Measurements from ENCODE around the gene AP2A2.

The AP2A2 gene

GRCh38 chr11:985406-985805 lies 59.7 kb downstream of the AP2A2 start:
- no peak overlapping the region for H2AK5ac ChIP-seq (ENCODE audit: low read length, severe bottlenecking)
- no peak overlapping the region for H3K9ac ChIP-seq (ENCODE audit: low read length)
- no peak overlapping the region for H3K14ac ChIP-seq (ENCODE audit: low read length in 2 of 2)
- no peaks in the 10 kb centered on the region for H3K27me3 ChIP-seq (ENCODE audit: control insufficient read depth in 1 of 2, insufficient read depth in 1 of 2, low read length in 2 of 2)
- peaks cover 51% of the 10 kb centered on the region for H3K79me1 ChIP-seq (replicated peaks; ENCODE audit: low read length, poor library complexity, severe bottlenecking)
- H3K23ac ChIP-seq (ENCODE audit: low read length in 2 of 2) = no peak overlapping the region
- H3K4me3 ChIP-seq (ENCODE audit: insufficient read depth in 1 of 2, low read depth in 1 of 2, low read length in 2 of 2) = no peak overlapping the region
- peaks cover 82 to 84% of the 10 kb centered on the region in 2 experiments for H3K36me3 ChIP-seq (ENCODE audit: control insufficient read depth in 1 of 2, insufficient read depth in 2 of 2, low read depth in 1 of 2, low read length in 2 of 2)
- H3K4me1 ChIP-seq (ENCODE audit: control insufficient read depth, insufficient read depth, low read depth, low read length) = peaks cover 1% of the 10 kb centered on the region
- no peak overlapping the region for H3K4me2 ChIP-seq (ENCODE audit: low read length, poor library complexity, severe bottlenecking)
- no peak overlapping the region for H2BK5ac ChIP-seq (ENCODE audit: low read depth, low read length, poor library complexity, severe bottlenecking)
- no peaks in the 10 kb centered on the region for H3K9me3 ChIP-seq (ENCODE audit: control insufficient read depth, low read length)
- no peak overlapping the region for H4K91ac ChIP-seq (ENCODE audit: low read length)
- no peak overlapping the region for H4K8ac ChIP-seq (ENCODE audit: low read length)
- H3K4ac ChIP-seq (ENCODE audit: low read depth in 1 of 2, low read length in 2 of 2) = no peak overlapping the region
- H2BK120ac ChIP-seq (ENCODE audit: low read depth, low read length) = no peak overlapping the region
- WGBS = 98% methylated on average over 19 of the region's 21 CpGs
- H2AFZ ChIP-seq (ENCODE audit: low read depth, low read length) = no peak overlapping the region
- DNase-seq = no peak
- H2BK12ac ChIP-seq (ENCODE audit: low read length in 2 of 2) = no peak overlapping the region
- no peak overlapping the region for H3K27ac ChIP-seq (ENCODE audit: low read length, poor library complexity, severe bottlenecking)
- no peak overlapping the region for H3K18ac ChIP-seq (ENCODE audit: low read depth in 1 of 2, low read length in 2 of 2)
- no peak overlapping the region for H2BK15ac ChIP-seq (ENCODE audit: low read depth, poor library complexity, severe bottlenecking)

GRCh38 chr11:985848-986247 lies 60.2 kb downstream of the AP2A2 start:
- Histone ChIP-seq H2BK120ac (ENCODE audit: low read depth, low read length) (no peak overlapping the region), H3K23ac (ENCODE audit: low read length in 2 of 2) (no peak overlapping the region), H3K14ac (ENCODE audit: low read length in 2 of 2) (no peak overlapping the region), H3K9ac (ENCODE audit: low read length) (no peak overlapping the region), H4K91ac (ENCODE audit: low read length) (no peak overlapping the region), H3K27me3 (ENCODE audit: control insufficient read depth in 1 of 2, insufficient read depth in 1 of 2, low read length in 2 of 2) (no peaks in the 10 kb centered on the region), H3K4ac (ENCODE audit: low read depth in 1 of 2, low read length in 2 of 2) (no peak overlapping the region), H3K4me2 (ENCODE audit: low read length, poor library complexity, severe bottlenecking) (no peak overlapping the region), H2BK15ac (ENCODE audit: low read depth, poor library complexity, severe bottlenecking) (no peak overlapping the region), H4K8ac (ENCODE audit: low read length) (no peak overlapping the region), H3K4me3 (ENCODE audit: insufficient read depth in 1 of 2, low read depth in 1 of 2, low read length in 2 of 2) (no peak overlapping the region), H3K36me3 (ENCODE audit: control insufficient read depth in 1 of 2, insufficient read depth in 2 of 2, low read depth in 1 of 2, low read length in 2 of 2) (peaks cover 80 to 83% of the 10 kb centered on the region in 2 experiments), H3K79me1 (replicated peaks; ENCODE audit: low read length, poor library complexity, severe bottlenecking) (peaks cover 52% of the 10 kb centered on the region), H2AK5ac (ENCODE audit: low read length, severe bottlenecking) (no peak overlapping the region), H2BK5ac (ENCODE audit: low read depth, low read length, poor library complexity, severe bottlenecking) (no peak overlapping the region), H3K4me1 (ENCODE audit: control insufficient read depth, insufficient read depth, low read depth, low read length) (peaks cover 1% of the 10 kb centered on the region), H2BK12ac (ENCODE audit: low read length in 2 of 2) (no peak overlapping the region), H3K18ac (ENCODE audit: low read depth in 1 of 2, low read length in 2 of 2) (no peak overlapping the region), H2AFZ (ENCODE audit: low read depth, low read length) (no peak overlapping the region), H3K9me3 (ENCODE audit: control insufficient read depth, low read length) (no peaks in the 10 kb centered on the region), H3K27ac (ENCODE audit: low read length, poor library complexity, severe bottlenecking) (no peak overlapping the region)
- DNase-seq = no peak
- WGBS = 98% methylated on average over 19 of the region's 20 CpGs

GRCh38 chr11:986270-986951 lies 60.7 kb downstream of the AP2A2 start:
- 96% methylated on average over 28 of the region's 28 CpGs for WGBS
- Histone ChIP-seq H2AFZ (ENCODE audit: low read depth, low read length) (no peak overlapping the region), H3K4me1 (ENCODE audit: control insufficient read depth, insufficient read depth, low read depth, low read length) (peaks cover 1% of the 10 kb centered on the region), H3K9me3 (ENCODE audit: control insufficient read depth, low read length) (no peaks in the 10 kb centered on the region), H3K18ac (ENCODE audit: low read depth in 1 of 2, low read length in 2 of 2) (no peak overlapping the region), H3K27me3 (ENCODE audit: control insufficient read depth in 1 of 2, insufficient read depth in 1 of 2, low read length in 2 of 2) (no peaks in the 10 kb centered on the region), H3K27ac (ENCODE audit: low read length, poor library complexity, severe bottlenecking) (no peak overlapping the region), H2BK120ac (ENCODE audit: low read depth, low read length) (no peak overlapping the region), H4K8ac (ENCODE audit: low read length) (no peak overlapping the region), H3K14ac (ENCODE audit: low read length in 2 of 2) (no peak overlapping the region), H3K79me1 (replicated peaks; ENCODE audit: low read length, poor library complexity, severe bottlenecking) (peaks cover 54% of the 10 kb centered on the region), H3K36me3 (ENCODE audit: control insufficient read depth in 1 of 2, insufficient read depth in 2 of 2, low read depth in 1 of 2, low read length in 2 of 2) (peaks cover 78 to 83% of the 10 kb centered on the region in 2 experiments), H2AK5ac (ENCODE audit: low read length, severe bottlenecking) (no peak overlapping the region), H2BK12ac (ENCODE audit: low read length in 2 of 2) (no peak overlapping the region), H2BK15ac (ENCODE audit: low read depth, poor library complexity, severe bottlenecking) (no peak overlapping the region), H4K91ac (ENCODE audit: low read length) (no peak overlapping the region), H3K9ac (ENCODE audit: low read length) (no peak overlapping the region), H3K4ac (ENCODE audit: low read depth in 1 of 2, low read length in 2 of 2) (no peak overlapping the region), H3K23ac (ENCODE audit: low read length in 2 of 2) (no peak overlapping the region), H2BK5ac (ENCODE audit: low read depth, low read length, poor library complexity, severe bottlenecking) (no peak overlapping the region), H3K4me3 (ENCODE audit: insufficient read depth in 1 of 2, low read depth in 1 of 2, low read length in 2 of 2) (no peak overlapping the region), H3K4me2 (ENCODE audit: low read length, poor library complexity, severe bottlenecking) (no peak overlapping the region)
- DNase-seq = no peak

- Histone ChIP-seq H2AK5ac (ENCODE audit: low read length, severe bottlenecking) (no peak overlapping the region), H3K4ac (ENCODE audit: low read depth in 1 of 2, low read length in 2 of 2) (no peak overlapping the region), H2AFZ (ENCODE audit: low read depth, low read length) (no peak overlapping the region), H3K4me2 (ENCODE audit: low read length, poor library complexity, severe bottlenecking) (no peak overlapping the region), H2BK5ac (ENCODE audit: low read depth, low read length, poor library complexity, severe bottlenecking) (no peak overlapping the region), H2BK120ac (ENCODE audit: low read depth, low read length) (no peak overlapping the region), H3K9me3 (ENCODE audit: control insufficient read depth, low read length) (no peaks in the 10 kb centered on the region), H3K27ac (ENCODE audit: low read length, poor library complexity, severe bottlenecking) (no peak overlapping the region), H3K36me3 (ENCODE audit: control insufficient read depth in 1 of 2, insufficient read depth in 2 of 2, low read depth in 1 of 2, low read length in 2 of 2) (peaks cover 73 to 83% of the 10 kb centered on the region in 2 experiments), H3K79me1 (replicated peaks; ENCODE audit: low read length, poor library complexity, severe bottlenecking) (peaks cover 53% of the 10 kb centered on the region), H3K18ac (ENCODE audit: low read depth in 1 of 2, low read length in 2 of 2) (no peak overlapping the region), H3K27me3 (ENCODE audit: control insufficient read depth in 1 of 2, insufficient read depth in 1 of 2, low read length in 2 of 2) (no peaks in the 10 kb centered on the region), H3K23ac (ENCODE audit: low read length in 2 of 2) (no peak overlapping the region), H4K91ac (ENCODE audit: low read length) (no peak overlapping the region), H3K4me3 (ENCODE audit: insufficient read depth in 1 of 2, low read depth in 1 of 2, low read length in 2 of 2) (no peak overlapping the region), H4K8ac (ENCODE audit: low read length) (no peak overlapping the region), H2BK15ac (ENCODE audit: low read depth, poor library complexity, severe bottlenecking) (no peak overlapping the region), H2BK12ac (ENCODE audit: low read length in 2 of 2) (no peak overlapping the region), H3K4me1 (ENCODE audit: control insufficient read depth, insufficient read depth, low read depth, low read length) (peaks cover 1% of the 10 kb centered on the region), H3K9ac (ENCODE audit: low read length) (no peak overlapping the region), H3K14ac (ENCODE audit: low read length in 2 of 2) (no peak overlapping the region)
- WGBS = 96% methylated on average over 8 of the region's 9 CpGs
- no peak for DNase-seq
Observed at GRCh38 chr11:986952-987305, 61.3 kb downstream of the AP2A2 start.

All from mesenchymal stem cell (in vitro differentiated cells and primary cell).